NOMO-1 (cell line): ENCODE data around the gene ASH1L.
"Not testable (repeated sequence)": the region's sequence is repeated elsewhere in the genome, so short reads cannot be mapped to it uniquely, and the experiment has no call there.

Experiments
- DNase-seq, 2 experiments: peaks; one replicate each; lab custom pipeline; 2025; ENCODE audit not compliant: unreplicated experiment in 2 of 2; lab: John Stamatoyannopoulos, UW

The ASH1L gene

GRCh38 chr1:155562581-155563376 lies at the start of gene ASH1L:
TSS of gene ASH1L (minus strand) at chr1:155562803. CDS start at chr1:155521519, 41,284 bp downstream.
- peak; percentile 85 to 93 for DNase-seq

- DNase-seq: not testable (repeated sequence)
These were observed 47.6 kb upstream of the ASH1L start for GRCh38 chr1:155610257-155610647.

- peak; percentile 95 to 97 for DNase-seq
These were observed 47.1 kb upstream of the ASH1L start, which contains the start of gene MSTO1 for GRCh38 chr1:155609515-155610256. TSS of gene MSTO1 (plus strand) at chr1:155610218. CDS start at chr1:155610249, 31 bp downstream.

GRCh38 chr1:155608888-155609225 lies 46.3 kb upstream of the ASH1L start:
- no peak for DNase-seq

GRCh38 chr1:155607708-155608107 lies 45.1 kb upstream of the ASH1L start:
- no peak for DNase-seq

- not testable (repeated sequence) for DNase-seq
These were observed 37.4 kb upstream of the ASH1L start for GRCh38 chr1:155599828-155600572.

GRCh38 chr1:155598842-155599331 lies 36.3 kb upstream of the ASH1L start:
- DNase-seq: no peak

GRCh38 chr1:155596864-155597263 lies 34.3 kb upstream of the ASH1L start:
- DNase-seq: no peak

GRCh38 chr1:155595877-155596474 lies 33.4 kb upstream of the ASH1L start:
- DNase-seq: not testable (repeated sequence)

- peak; percentile 42 to 46 for DNase-seq
These were observed 29.2 kb upstream of the ASH1L start for GRCh38 chr1:155591770-155592169.

GRCh38 chr1:155590516-155591247 lies 28.1 kb upstream of the ASH1L start:
- DNase-seq: not testable (repeated sequence)

GRCh38 chr1:155589282-155589681 lies 26.7 kb upstream of the ASH1L start:
- not testable (repeated sequence) for DNase-seq

- DNase-seq: not testable (repeated sequence)
These were observed 21.2 kb upstream of the ASH1L start for GRCh38 chr1:155583846-155584245.

- not testable (repeated sequence) for DNase-seq
These were observed 13.0 kb upstream of the ASH1L start for GRCh38 chr1:155575608-155576007.

GRCh38 chr1:155574077-155574476 lies 11.5 kb upstream of the ASH1L start:
- DNase-seq: no peak

GRCh38 chr1:155570593-155570990 lies 8.0 kb upstream of the ASH1L start:
- no peak for DNase-seq

GRCh38 chr1:155569988-155570592 lies 7.5 kb upstream of the ASH1L start:
- DNase-seq: no peak

- DNase-seq: peak in 1 of 2 experiments; percentile 19
These were observed 897 bp upstream of the ASH1L start for GRCh38 chr1:155563377-155564022.
